Measurements from ENCODE around the gene DPY19L3.
"Not testable (repeated sequence)": the region's sequence is repeated elsewhere in the genome, so short reads cannot be mapped to it uniquely, and the experiment has no call there.

DPY19L3 gene

DNA sequence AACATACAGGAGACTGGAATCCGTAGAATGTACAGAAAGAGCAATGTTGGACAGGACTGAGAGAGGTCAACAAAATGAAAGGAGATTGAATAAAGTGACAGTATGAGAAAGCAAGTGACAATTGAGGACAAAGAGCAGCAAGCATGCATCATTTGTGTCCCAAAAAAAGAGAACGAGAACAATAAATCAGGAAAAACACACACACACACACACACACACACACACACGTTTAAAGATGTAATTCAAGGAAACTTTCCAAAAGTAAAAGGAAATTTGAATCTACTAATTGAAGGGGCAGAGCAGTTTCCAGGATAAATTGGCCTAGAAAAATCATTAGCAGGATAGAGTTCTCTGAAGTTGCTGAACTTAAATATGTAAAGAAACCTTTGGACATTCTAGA lies 16.9 kb downstream of the DPY19L3 start:
- peak overlapping the region; percentile 53 for H2AFZ ChIP-seq (ENCODE audit: low read length)
- H3K9me2 ChIP-seq (replicated peaks; ENCODE audit: low read depth, low read length): no peaks in the 10 kb centered on the region
- no peaks in the 10 kb centered on the region for H4K20me1 ChIP-seq (ENCODE audit: insufficient read depth, low read length, poor library complexity, severe bottlenecking)
- H3K79me2 ChIP-seq (ENCODE audit: insufficient read depth, low read length): no peaks in the 10 kb centered on the region
- H3K4me3 ChIP-seq (ENCODE audit: low read length, poor library complexity, severe bottlenecking): peak overlapping the region; percentile 41
- no peaks in the 10 kb centered on the region; the same call in 1 of the 2 replicates for H3F3A ChIP-seq (ENCODE audit: low read depth)
- no peaks in the 10 kb centered on the region for H3K27me3 ChIP-seq (ENCODE audit: insufficient read depth, low read length, poor library complexity, severe bottlenecking)
- peak overlapping the region; percentile 63 for H3K4me2 ChIP-seq (ENCODE audit: low read depth, low read length, poor library complexity, severe bottlenecking)
- peaks cover 16% of the 10 kb centered on the region for H3K4me1 ChIP-seq (ENCODE audit: insufficient read depth, low read length, poor library complexity, severe bottlenecking)
- TF ChIP-seq, protein P1, sequence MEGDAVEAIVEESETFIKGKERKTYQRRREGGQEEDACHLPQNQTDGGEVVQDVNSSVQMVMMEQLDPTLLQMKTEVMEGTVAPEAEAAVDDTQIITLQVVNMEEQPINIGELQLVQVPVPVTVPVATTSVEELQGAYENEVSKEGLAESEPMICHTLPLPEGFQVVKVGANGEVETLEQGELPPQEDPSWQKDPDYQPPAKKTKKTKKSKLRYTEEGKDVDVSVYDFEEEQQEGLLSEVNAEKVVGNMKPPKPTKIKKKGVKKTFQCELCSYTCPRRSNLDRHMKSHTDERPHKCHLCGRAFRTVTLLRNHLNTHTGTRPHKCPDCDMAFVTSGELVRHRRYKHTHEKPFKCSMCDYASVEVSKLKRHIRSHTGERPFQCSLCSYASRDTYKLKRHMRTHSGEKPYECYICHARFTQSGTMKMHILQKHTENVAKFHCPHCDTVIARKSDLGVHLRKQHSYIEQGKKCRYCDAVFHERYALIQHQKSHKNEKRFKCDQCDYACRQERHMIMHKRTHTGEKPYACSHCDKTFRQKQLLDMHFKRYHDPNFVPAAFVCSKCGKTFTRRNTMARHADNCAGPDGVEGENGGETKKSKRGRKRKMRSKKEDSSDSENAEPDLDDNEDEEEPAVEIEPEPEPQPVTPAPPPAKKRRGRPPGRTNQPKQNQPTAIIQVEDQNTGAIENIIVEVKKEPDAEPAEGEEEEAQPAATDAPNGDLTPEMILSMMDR (conservative IDR thresholded peaks at IDR 0.05; ENCODE audit: low read length): no peak
- no peak for TF ChIP-seq EZH2phosphoT487 (IDR thresholded peaks at IDR 0.05; ENCODE audit: borderline replicate concordance)
- H3K9me3 ChIP-seq (ENCODE audit: insufficient read depth, low read depth, low read length): no peaks in the 10 kb centered on the region
- H3K36me3 ChIP-seq (ENCODE audit: insufficient read depth, low read length): no peaks in the 10 kb centered on the region
- H3K9ac ChIP-seq (ENCODE audit: low read depth, low read length, poor library complexity, severe bottlenecking): peak overlapping the region; percentile 7

DNA sequence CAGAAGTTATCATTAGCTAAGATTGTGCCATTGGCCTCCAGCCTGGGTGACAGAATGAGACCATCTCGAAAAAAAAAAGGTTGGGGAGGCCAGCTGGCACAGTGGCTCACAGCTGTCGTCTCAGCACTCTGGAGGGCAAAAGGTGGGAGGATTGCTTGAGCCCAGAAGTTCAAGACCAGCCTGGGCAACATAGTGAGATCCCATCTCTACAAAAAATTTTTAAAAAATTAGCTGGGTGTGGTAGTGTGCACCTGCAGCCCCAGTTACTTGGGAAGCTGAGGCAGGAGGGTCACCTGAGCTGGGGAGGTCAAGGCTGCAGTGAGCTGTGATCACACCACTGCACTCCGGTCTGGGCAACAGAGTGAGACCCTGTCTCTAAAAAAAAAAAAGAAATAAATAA lies 18.4 kb downstream of the DPY19L3 start:
- H2AFZ ChIP-seq (ENCODE audit: low read length); H3K27me3 ChIP-seq (ENCODE audit: insufficient read depth, low read length, poor library complexity, severe bottlenecking); H3K9me3 ChIP-seq (ENCODE audit: insufficient read depth, low read depth, low read length); H4K20me1 ChIP-seq (ENCODE audit: insufficient read depth, low read length, poor library complexity, severe bottlenecking); H3K36me3 ChIP-seq (ENCODE audit: insufficient read depth, low read length); H3F3A ChIP-seq (ENCODE audit: low read depth); H3K4me2 ChIP-seq (ENCODE audit: low read depth, low read length, poor library complexity, severe bottlenecking); H3K9me2 ChIP-seq (replicated peaks; ENCODE audit: low read depth, low read length); H3K79me2 ChIP-seq (ENCODE audit: insufficient read depth, low read length); H3K9ac ChIP-seq (ENCODE audit: low read depth, low read length, poor library complexity, severe bottlenecking); H3K4me3 ChIP-seq (ENCODE audit: low read length, poor library complexity, severe bottlenecking): not testable (repeated sequence)
- H3K4me1 ChIP-seq (ENCODE audit: insufficient read depth, low read length, poor library complexity, severe bottlenecking): peaks cover 16% of the 10 kb centered on the region

DNA sequence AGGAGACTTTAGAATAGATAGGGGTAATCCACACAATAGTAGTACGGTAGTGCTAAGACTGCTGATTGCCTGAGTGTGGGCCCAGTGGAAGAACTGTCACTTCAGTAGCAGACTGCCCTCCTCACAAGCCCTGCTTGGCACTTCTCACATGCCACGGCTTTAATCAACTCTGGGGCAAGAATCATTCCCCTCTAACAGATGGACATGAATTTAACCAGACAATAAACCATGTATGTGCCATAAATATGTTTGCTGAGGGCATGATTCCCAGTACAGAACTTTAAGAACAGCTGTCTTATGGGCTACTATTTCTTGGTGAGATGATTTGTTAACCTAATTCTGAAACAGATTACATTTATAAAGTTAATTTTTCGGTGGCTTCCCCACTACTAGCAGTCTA lies 22.0 kb downstream of the DPY19L3 start:
- Histone ChIP-seq H3K4me3 (ENCODE audit: low read length, poor library complexity, severe bottlenecking) (no peak overlapping the region), H3K36me3 (ENCODE audit: insufficient read depth, low read length) (no peaks in the 10 kb centered on the region; the same call in 1 of the 2 replicates), H3K9ac (ENCODE audit: low read depth, low read length, poor library complexity, severe bottlenecking) (no peak overlapping the region), H3F3A (ENCODE audit: low read depth) (no peaks in the 10 kb centered on the region; the same call in 1 of the 2 replicates), H4K20me1 (ENCODE audit: insufficient read depth, low read length, poor library complexity, severe bottlenecking) (no peaks in the 10 kb centered on the region), H3K4me1 (ENCODE audit: insufficient read depth, low read length, poor library complexity, severe bottlenecking) (peaks cover 5% of the 10 kb centered on the region), H2AFZ (ENCODE audit: low read length) (no peak overlapping the region), H3K4me2 (ENCODE audit: low read depth, low read length, poor library complexity, severe bottlenecking) (no peak overlapping the region), H3K9me2 (replicated peaks; ENCODE audit: low read depth, low read length) (no peaks in the 10 kb centered on the region), H3K27me3 (ENCODE audit: insufficient read depth, low read length, poor library complexity, severe bottlenecking) (no peaks in the 10 kb centered on the region), H3K9me3 (ENCODE audit: insufficient read depth, low read depth, low read length) (no peaks in the 10 kb centered on the region), H3K79me2 (ENCODE audit: insufficient read depth, low read length) (no peaks in the 10 kb centered on the region)
- no peak for TF ChIP-seq EZH2phosphoT487 (IDR thresholded peaks at IDR 0.05; ENCODE audit: borderline replicate concordance)
- TF ChIP-seq, protein P1 (conservative IDR thresholded peaks at IDR 0.05; ENCODE audit: low read length): no peak

DNA sequence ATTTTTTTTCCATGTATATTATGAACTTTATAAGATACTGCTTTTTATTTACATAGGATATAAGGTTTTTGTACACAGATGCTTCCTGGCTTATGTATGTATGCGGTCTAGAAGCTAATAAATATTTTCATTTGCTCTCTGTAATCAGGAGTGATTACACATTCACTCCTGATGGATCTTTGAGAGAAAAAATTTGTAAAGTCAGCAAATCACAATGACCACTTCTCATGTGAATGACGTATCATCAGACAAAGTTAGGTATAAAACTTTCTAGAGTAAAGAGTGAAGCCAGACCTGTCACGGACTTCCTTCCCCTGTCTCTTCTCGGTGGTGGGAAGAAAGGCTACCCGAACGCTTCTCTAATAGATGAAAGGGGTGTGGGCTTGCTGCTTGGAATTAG lies 31.1 kb downstream of the DPY19L3 start:
- Histone ChIP-seq H4K20me1 (ENCODE audit: insufficient read depth, low read length, poor library complexity, severe bottlenecking) (no peaks in the 10 kb centered on the region), H3K36me3 (ENCODE audit: insufficient read depth, low read length) (peaks cover 32% of the 10 kb centered on the region; the same call in 1 of the 2 replicates), H3K9ac (ENCODE audit: low read depth, low read length, poor library complexity, severe bottlenecking) (no peak overlapping the region), H3K4me3 (ENCODE audit: low read length, poor library complexity, severe bottlenecking) (no peak overlapping the region), H2AFZ (ENCODE audit: low read length) (no peak overlapping the region), H3K9me3 (ENCODE audit: insufficient read depth, low read depth, low read length) (no peaks in the 10 kb centered on the region), H3K4me1 (ENCODE audit: insufficient read depth, low read length, poor library complexity, severe bottlenecking) (no peaks in the 10 kb centered on the region), H3K4me2 (ENCODE audit: low read depth, low read length, poor library complexity, severe bottlenecking) (no peak overlapping the region), H3F3A (ENCODE audit: low read depth) (no peaks in the 10 kb centered on the region), H3K9me2 (replicated peaks; ENCODE audit: low read depth, low read length) (no peaks in the 10 kb centered on the region), H3K79me2 (ENCODE audit: insufficient read depth, low read length) (no peaks in the 10 kb centered on the region), H3K27me3 (ENCODE audit: insufficient read depth, low read length, poor library complexity, severe bottlenecking) (no peaks in the 10 kb centered on the region)
- no peak for TF ChIP-seq EZH2phosphoT487 (IDR thresholded peaks at IDR 0.05; ENCODE audit: borderline replicate concordance)
- TF ChIP-seq, protein P1 (conservative IDR thresholded peaks at IDR 0.05; ENCODE audit: low read length): no peak

All from Loucy (cell line).